ENCODE data around the gene FBXL13. TPM values are rescaled to one million over a fixed set of nuclear protein-coding genes. Genes with fewer than 3 reads are reported as not detected.
"Not testable (repeated sequence)": the region's sequence is repeated elsewhere in the genome, so short reads cannot be mapped to it uniquely, and the experiment has no call there.

FBXL13 gene
- total RNA-seq, 1 donor from 2014 or later, result 4.7 TPM

DNA sequence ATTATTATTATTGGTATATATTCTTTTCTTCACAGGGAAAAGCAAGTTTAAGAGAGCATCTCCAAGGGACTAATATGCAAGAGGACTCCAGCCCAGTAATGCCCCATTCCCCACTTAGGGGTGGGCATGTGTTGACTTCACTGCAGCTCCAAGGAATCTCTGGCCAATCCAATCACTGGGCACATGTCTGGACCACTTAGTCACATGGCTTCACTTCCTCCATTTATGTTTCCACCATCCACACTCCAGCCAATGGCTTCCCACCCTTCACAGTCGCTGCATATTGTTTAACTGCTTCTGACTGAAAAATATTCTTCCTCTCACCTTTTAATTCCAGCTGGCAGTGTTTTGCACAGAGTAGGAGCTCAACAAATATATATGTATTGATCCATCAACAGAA lies 43.6 kb downstream of the FBXL13 start:
- Mint-ChIP-seq H3K9me3 (no peaks in the 10 kb centered on the region), H3K4me1 (no peaks in the 10 kb centered on the region), H3K27me3 (ENCODE audit: low read depth) (no peaks in the 10 kb centered on the region), H3K36me3 (no peaks in the 10 kb centered on the region), H3K27ac (no peak overlapping the region), H3K4me3 (no peak overlapping the region)
- no peak for DNase-seq (ENCODE audit: low spot score in 2 of 2, unreplicated experiment in 2 of 2)
- TF ChIP-seq, protein P1, sequence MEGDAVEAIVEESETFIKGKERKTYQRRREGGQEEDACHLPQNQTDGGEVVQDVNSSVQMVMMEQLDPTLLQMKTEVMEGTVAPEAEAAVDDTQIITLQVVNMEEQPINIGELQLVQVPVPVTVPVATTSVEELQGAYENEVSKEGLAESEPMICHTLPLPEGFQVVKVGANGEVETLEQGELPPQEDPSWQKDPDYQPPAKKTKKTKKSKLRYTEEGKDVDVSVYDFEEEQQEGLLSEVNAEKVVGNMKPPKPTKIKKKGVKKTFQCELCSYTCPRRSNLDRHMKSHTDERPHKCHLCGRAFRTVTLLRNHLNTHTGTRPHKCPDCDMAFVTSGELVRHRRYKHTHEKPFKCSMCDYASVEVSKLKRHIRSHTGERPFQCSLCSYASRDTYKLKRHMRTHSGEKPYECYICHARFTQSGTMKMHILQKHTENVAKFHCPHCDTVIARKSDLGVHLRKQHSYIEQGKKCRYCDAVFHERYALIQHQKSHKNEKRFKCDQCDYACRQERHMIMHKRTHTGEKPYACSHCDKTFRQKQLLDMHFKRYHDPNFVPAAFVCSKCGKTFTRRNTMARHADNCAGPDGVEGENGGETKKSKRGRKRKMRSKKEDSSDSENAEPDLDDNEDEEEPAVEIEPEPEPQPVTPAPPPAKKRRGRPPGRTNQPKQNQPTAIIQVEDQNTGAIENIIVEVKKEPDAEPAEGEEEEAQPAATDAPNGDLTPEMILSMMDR (IDR thresholded peaks at IDR 0.05; ENCODE audit: unreplicated experiment), result no peak

DNA sequence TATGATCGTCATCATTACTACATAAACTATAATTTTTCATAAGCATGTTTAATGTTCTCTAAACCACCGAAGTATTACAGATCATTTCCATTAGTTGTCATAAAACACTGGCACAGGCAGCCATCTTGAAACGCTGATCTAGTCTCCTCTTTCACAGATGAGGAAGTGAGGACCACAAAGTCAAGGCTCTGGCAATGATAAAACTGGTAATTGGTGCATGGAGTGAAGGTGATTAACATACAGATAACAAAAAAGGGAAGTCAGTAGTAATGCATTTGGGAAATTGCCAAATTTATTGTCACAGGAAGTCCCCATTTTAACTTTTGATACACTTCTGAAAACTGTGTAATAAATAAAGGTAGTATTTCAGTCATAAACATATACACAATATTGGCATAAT lies 49.3 kb downstream of the FBXL13 start:
- DNase-seq (ENCODE audit: low spot score in 2 of 2, unreplicated experiment in 2 of 2), result no peak
- Mint-ChIP-seq H3K4me3 (no peak overlapping the region), H3K36me3 (peaks cover 19% of the 10 kb centered on the region), H3K4me1 (no peaks in the 10 kb centered on the region), H3K27me3 (ENCODE audit: low read depth) (no peaks in the 10 kb centered on the region), H3K9me3 (peaks cover 20% of the 10 kb centered on the region), H3K27ac (no peak overlapping the region)
- TF ChIP-seq, protein P1 (IDR thresholded peaks at IDR 0.05; ENCODE audit: unreplicated experiment), result no peak

DNA sequence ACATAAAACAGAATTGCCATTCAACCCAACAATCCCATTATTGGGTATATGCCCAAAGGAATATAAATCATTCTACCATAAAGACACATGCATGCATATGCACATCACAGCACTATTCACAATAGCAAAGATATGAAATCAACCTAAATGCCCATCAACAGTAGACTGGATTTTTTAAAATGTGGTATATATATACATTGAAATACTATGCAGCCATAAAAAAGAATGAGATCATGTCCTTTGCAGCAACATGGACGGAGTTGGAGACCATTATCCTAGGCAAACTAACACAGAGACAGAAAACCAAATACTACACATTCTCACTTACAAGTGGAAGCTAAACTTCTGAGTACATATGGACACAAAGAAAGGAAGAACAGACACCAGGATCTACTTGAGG lies 51.0 kb downstream of the FBXL13 start:
- peaks cover 26% of the 10 kb centered on the region for H3K36me3 Mint-ChIP-seq
- H3K4me3 Mint-ChIP-seq; H3K27ac Mint-ChIP-seq; DNase-seq (ENCODE audit: low spot score in 2 of 2, unreplicated experiment in 2 of 2); H3K27me3 Mint-ChIP-seq (ENCODE audit: low read depth); H3K4me1 Mint-ChIP-seq: not testable (repeated sequence)
- H3K9me3 Mint-ChIP-seq, result peaks cover 35% of the 10 kb centered on the region

DNA sequence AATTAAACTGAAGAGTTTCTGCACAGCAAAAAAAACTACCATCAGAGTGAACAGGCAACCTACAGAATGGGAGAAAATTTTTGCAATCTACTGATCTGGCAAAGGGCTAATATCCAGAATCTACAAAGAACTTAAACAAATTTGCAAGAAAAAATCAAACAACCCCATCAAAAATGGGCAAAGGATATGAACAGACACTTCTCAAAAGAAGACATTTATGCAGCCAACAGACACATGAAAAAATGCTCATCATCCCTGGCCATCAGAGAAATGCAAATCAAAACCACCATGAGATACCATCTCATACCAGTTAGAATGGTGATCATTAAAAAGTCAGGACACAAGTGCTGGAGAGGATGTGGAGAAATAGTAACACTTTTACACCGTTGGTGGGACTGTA lies 53.1 kb downstream of the FBXL13 start:
- DNase-seq (ENCODE audit: low spot score in 2 of 2, unreplicated experiment in 2 of 2); H3K27me3 Mint-ChIP-seq (ENCODE audit: low read depth); H3K27ac Mint-ChIP-seq; H3K4me1 Mint-ChIP-seq; H3K4me3 Mint-ChIP-seq: not testable (repeated sequence)
- peaks cover 45% of the 10 kb centered on the region for H3K9me3 Mint-ChIP-seq
- H3K36me3 Mint-ChIP-seq, result peaks cover 34% of the 10 kb centered on the region

DNA sequence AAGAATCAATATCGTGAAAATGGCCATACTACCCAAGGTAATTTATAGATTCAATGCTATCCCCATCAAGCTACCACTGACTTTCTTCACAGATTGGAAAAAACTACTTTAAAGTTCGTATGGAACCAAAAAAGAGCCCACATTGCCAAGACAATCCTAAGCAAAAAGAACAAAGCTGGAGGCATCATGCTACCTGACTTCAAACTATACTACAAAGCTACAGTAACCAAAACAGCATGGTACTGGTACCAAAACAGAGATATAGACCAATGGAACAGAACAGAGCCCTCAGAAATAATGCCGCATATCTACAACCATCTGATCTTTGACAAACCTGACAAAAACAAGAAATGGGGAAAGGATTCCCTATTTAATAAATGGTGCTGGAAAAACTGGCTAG lies 53.7 kb downstream of the FBXL13 start:
- not testable (repeated sequence) for H3K27me3 Mint-ChIP-seq (ENCODE audit: low read depth); H3K27ac Mint-ChIP-seq; H3K4me3 Mint-ChIP-seq; DNase-seq (ENCODE audit: low spot score in 2 of 2, unreplicated experiment in 2 of 2); H3K4me1 Mint-ChIP-seq
- Mint-ChIP-seq H3K9me3 (peaks cover 46% of the 10 kb centered on the region), H3K36me3 (peaks cover 37% of the 10 kb centered on the region)

DNA sequence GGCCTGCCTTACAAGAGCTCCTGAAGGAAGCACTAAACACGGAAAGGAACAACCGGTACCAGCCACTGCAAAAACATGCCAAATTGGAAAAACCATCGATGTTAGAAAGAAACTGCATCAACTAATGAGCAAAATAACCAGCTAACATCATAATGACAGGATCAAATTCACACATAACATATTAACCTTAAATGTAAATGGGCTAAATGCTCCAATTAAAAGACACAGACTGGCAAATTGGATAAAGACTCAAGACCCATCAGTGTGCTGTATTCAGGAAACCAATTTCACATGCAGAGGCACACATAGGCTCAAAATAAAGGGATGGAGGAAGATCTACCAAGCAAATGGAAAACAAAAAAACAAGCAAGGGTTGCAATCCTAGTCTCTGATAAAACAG lies 56.3 kb downstream of the FBXL13 start:
- Mint-ChIP-seq H3K9me3 (peaks cover 55% of the 10 kb centered on the region), H3K36me3 (peaks cover 45% of the 10 kb centered on the region)
- not testable (repeated sequence) for DNase-seq (ENCODE audit: low spot score in 2 of 2, unreplicated experiment in 2 of 2); H3K27me3 Mint-ChIP-seq (ENCODE audit: low read depth); H3K4me3 Mint-ChIP-seq; H3K4me1 Mint-ChIP-seq; H3K27ac Mint-ChIP-seq

DNA sequence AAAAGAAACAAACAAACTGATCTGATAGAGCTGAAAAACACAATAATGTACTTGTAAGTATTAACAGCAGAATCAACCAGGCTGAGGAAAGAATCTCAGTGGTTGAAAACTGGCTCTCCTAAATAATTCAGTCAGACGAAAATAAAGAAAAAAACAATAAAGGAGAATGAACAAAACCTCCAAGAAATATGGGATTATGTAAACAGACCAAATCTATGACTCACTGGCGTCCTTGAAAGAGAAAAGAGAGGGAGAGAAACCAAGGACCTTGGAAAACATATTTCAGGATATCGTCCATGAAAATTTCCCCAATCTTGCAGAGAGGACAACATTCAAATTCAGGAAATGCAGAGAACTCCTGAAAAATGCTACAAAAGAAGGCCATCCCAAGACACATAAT lies 62.9 kb downstream of the FBXL13 start:
- TF ChIP-seq, protein P1 (IDR thresholded peaks at IDR 0.05; ENCODE audit: unreplicated experiment), result no peak
- peaks cover 2% of the 10 kb centered on the region for H3K4me1 Mint-ChIP-seq
- H3K27ac Mint-ChIP-seq, result no peak overlapping the region
- DNase-seq (ENCODE audit: low spot score in 2 of 2, unreplicated experiment in 2 of 2), result no peak
- no peak overlapping the region for H3K4me3 Mint-ChIP-seq
- peaks cover 14% of the 10 kb centered on the region for H3K36me3 Mint-ChIP-seq
- H3K9me3 Mint-ChIP-seq, result peaks cover 24% of the 10 kb centered on the region
- no peaks in the 10 kb centered on the region for H3K27me3 Mint-ChIP-seq (ENCODE audit: low read depth)

DNA sequence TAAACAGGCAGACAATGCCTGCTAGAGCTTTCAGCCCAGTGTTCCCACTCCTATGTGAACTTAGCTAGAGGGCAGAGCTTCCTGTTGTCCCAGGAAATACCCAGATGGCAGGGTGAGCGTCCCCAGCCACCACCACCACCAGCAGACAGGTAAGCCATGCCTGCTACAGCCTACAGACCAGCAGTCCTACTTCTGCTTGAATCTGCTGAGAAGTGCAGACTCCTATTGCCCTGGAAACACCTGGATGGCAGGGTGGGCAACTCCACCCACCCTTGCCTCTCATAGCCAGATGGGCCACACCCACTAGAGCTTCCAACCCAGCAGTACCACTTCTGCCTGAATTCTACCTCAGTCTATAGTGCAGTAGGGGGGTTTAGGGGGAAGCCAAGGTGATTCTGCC lies 64.4 kb downstream of the FBXL13 start:
- H3K4me3 Mint-ChIP-seq, result no peak overlapping the region
- peaks cover 25% of the 10 kb centered on the region for H3K9me3 Mint-ChIP-seq
- TF ChIP-seq, protein P1 (IDR thresholded peaks at IDR 0.05; ENCODE audit: unreplicated experiment), result no peak
- H3K27me3 Mint-ChIP-seq (ENCODE audit: low read depth), result no peaks in the 10 kb centered on the region
- no peak for DNase-seq (ENCODE audit: low spot score in 2 of 2, unreplicated experiment in 2 of 2)
- H3K27ac Mint-ChIP-seq, result no peak overlapping the region
- peaks cover 2% of the 10 kb centered on the region for H3K4me1 Mint-ChIP-seq
- H3K36me3 Mint-ChIP-seq, result peaks cover 13% of the 10 kb centered on the region
